HG03095 (cell line): Measurements from ENCODE around the gene NTRK3.

Experiments
- ATAC-seq: cut with Tn5 transposase; IDR thresholded peaks from one replicate; pipeline ENCODE4 v1.9.1; 2021; ENCODE audit warnings: moderate library complexity; ENCODE audit not compliant: unreplicated experiment

The NTRK3 gene

GRCh38 chr15:88006146-88006545 lies 250.4 kb downstream of the NTRK3 start:
- no peak for ATAC-seq

DNA sequence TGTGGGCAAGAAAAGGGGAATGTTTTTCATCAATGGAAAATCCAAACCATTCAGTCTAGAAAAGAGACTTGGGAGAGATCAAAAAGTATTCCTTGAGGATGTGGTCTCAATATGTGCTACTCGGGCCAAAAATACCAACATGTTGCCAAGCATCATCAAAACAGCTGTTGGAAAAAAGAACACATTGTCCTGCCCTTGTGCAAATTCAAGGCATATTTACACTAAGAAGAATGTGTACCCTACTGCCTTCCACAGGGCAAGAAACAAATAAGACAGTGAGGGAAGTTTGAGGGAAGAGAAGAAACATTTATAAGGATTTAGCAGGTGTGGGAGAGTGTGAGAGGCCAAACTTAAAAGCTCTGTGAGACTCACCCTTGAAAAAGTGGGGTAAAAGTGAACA lies 252.1 kb downstream of the NTRK3 start:
- ATAC-seq, result no peak

GRCh38 chr15:88003541-88004327 lies 252.8 kb downstream of the NTRK3 start:
- no peak for ATAC-seq

- no peak for ATAC-seq
Measured at GRCh38 chr15:88002706-88003105, 253.8 kb downstream of the NTRK3 start.

GRCh38 chr15:87998630-87999029 lies 257.9 kb downstream of the NTRK3 start:
- no peak for ATAC-seq

DNA sequence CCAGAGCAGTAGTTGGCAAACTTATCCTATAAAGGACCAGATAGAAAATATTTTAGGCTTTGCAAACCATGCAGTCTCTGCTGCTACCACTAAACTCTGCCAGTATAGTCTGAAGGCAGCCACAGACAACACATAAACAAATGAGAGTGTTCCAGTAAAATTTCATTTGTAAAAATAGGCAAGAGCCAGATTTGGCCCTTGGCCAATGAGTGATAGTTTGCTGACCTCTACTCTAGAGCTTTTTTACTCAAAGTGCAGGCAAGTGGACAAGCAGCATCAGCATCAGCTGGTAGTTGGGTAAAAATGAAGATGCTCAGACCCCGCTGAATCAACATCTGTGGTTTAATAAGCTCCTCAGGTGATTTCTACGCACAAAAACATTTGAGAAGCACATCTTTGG lies 269.8 kb downstream of the NTRK3 start:
- no peak for ATAC-seq

DNA sequence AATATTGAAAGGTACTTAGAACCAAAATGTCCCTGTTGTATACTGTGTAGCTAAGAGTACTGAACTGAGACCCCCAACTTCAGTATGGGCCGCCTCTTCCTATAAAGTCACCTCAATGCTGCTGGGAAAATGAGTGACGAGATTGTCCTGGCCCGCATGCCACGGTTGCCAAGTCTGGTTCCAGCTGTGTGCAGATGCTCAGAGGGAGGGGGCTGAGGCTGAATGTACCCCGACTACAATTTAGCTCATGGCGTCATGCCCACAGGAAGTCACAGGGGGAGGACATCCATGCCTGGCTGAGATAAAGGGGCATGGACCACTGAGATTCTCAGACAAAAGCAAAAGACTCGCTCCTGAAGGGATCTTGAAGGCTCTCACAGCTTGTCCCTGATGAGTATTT lies 271.1 kb downstream of the NTRK3 start:
- no peak for ATAC-seq

- no peak for ATAC-seq
Measured at GRCh38 chr15:87981969-87982368, 274.6 kb downstream of the NTRK3 start.

- ATAC-seq, result no peak
Measured at GRCh38 chr15:87977907-87978306, 278.6 kb downstream of the NTRK3 start.

GRCh38 chr15:87976552-87976951 lies 280.0 kb downstream of the NTRK3 start:
- no peak for ATAC-seq

DNA sequence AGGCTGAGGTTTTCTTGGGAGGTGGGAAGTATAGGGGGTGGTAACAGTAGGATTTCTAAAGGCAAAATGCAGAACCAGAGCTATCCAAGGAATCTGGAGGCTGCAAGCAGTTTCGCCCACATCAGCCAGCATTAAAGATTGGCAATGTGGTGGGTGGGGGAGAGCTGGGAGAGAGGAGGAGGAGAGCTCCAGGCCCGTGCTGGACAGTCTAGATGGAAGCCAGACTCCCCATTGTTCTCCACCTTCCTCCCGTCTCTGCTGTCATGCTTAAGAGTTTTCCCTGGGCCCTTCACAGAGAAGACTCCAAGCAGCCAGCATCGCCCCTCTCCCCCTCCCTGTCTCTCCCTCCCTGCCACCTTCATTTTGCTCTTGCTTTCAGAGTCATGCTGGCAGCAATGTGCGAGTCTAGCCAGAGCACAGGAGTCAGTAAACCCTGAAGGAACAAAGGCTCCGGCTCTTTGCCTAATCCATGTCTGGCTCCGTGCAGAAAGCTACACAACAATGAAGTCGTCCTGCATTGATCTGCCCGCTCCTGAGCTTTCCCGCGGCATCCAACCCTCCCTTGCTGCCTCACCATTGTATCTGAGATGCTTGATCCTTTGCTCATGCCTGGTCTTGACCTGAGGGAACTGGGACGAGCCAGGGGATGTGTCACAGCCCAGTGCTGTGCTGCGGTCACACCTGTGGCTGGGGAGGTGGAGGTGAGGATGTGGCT lies 282.9 kb downstream of the NTRK3 start:
- no peak for ATAC-seq

DNA sequence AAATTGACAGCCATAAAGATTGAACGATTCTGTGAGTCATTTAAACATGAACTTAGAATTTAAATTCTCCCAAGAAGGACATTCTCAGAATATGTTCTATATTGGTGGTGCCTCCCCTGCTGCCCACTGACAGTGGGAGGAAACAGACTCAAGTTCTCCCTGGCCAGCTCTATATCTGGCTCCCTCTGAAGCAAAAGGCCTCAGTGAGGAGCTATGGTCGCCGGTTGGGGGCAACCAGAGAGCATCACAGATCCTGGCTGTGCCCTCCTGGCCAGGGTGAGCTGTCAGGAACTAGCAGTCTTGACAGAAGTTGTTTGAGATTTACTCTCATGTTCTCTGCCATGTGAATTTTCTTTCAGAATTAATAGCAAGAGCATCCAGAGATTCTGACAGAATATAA lies 285.5 kb downstream of the NTRK3 start:
- ATAC-seq, result no peak

- no peak for ATAC-seq
Measured at GRCh38 chr15:87967951-87968350, 288.6 kb downstream of the NTRK3 start.

DNA sequence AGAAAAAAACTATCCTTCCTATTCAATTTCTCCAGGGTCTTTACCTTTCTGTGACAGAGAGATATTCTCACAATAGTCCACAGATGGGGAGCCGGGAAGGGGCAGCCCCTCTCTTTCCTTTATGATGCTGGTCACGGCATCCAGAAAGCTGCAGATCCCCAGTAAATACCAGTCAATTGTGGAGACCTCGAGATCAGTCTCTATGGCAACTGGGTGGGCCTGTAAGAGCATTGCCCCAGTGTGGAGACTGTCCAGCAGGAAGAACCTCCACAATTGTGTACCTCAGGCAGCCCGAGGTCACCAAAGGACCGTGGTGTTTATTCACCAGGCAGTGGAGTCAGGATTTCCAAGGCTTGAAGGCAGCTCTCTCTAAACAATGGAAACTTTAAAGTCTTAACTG lies 291.2 kb downstream of the NTRK3 start:
- no peak for ATAC-seq

DNA sequence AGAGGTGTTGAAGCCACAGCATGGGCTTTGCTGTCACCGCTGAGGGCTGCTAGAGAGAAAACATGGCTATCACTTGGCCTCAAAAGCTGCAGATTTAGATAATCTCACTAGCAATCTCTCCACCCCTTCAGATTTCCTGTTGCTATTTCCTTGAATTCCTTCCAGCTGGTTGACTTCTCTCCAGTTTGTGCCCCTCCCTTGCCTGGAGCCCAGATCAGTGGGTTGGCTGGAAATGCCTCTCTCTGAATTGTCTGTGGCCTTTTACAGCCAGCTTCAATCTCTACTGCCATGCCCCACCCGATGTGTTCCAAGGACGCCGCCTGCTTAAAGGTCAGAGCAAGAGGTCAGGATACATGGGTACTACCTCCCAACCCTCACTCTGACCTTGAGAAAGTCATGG lies 294.1 kb downstream of the NTRK3 start:
- no peak for ATAC-seq

- ATAC-seq, result no peak
Measured at GRCh38 chr15:87961851-87962420, 294.6 kb downstream of the NTRK3 start.

- no peak for ATAC-seq
Measured at GRCh38 chr15:87959662-87960061, 296.9 kb downstream of the NTRK3 start.

GRCh38 chr15:87959080-87959479 lies 297.5 kb downstream of the NTRK3 start:
- ATAC-seq, result no peak

DNA sequence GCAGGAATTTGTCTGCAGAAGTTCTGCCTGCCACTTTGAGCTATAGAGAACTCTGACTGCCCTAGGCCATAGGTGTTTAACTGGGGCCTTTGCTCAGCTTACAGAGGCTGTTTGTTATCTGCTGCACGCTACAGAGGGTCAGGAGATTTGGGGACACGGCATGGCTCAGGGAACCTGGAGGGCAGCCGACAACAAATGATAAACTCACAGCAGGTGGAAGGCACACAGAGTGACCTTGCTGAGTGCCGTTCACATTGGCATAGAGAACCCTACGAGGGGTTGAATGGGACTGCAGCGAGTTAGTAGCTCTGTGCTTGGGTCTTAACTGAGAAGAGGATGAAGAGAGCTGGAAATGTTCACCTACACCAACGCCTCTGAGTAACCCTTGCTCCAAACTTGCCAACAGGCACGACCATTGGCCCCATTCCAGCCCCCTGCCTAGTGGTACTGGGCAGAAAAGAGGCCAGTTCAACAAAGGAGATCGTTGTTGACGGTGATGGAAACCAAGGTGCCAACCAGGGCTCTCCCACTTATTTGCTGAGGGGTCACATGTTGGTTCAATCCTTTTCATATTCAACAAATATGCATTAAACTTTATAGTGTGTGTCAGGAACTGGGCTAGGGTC lies 301.1 kb downstream of the NTRK3 start:
- ATAC-seq, result no peak

GRCh38 chr15:87954793-87955192 lies 301.7 kb downstream of the NTRK3 start:
- no peak for ATAC-seq

DNA sequence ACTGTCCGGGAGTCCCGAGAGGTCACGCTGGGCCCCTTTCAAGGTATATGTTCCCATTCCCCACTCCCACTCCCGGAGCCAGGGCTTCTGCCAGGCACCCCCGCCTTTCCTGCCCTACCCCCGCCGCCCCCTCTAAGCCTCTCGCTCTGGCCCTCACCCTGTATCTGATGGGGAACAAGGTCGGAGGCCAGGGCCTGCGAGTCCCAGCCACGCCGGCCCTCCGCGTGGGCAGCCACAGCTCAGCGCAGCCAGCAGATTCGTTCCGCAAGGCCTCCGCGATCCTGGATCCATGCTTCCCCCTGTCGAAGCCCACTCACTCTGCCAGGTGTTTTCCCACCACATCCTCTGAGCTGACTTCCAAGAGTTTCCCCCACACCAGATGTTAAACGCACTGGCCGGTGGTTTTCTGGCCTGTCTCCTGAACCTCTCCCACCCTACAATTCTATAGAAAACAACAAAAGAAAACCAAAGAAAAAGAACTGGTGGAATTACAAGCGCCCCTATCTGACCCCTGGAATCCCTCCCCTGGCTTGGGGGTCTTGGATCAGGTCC lies 303.7 kb downstream of the NTRK3 start:
- no peak for ATAC-seq
